ENCODE results near the gene SLC6A7.

GRCh38 chr5:150197476-150197875, 7.6 kb downstream of the SLC6A7 start:
- no peak for TF ChIP-seq POLR2A (IDR thresholded peaks at IDR 0.05; ENCODE audit: low read depth)
- no peak for TF ChIP-seq CTCF (IDR thresholded peaks at IDR 0.05)
